ENCODE measurements around the gene ZNF91.
"Not testable (repeated sequence)": the region's sequence is repeated elsewhere in the genome, so short reads cannot be mapped to it uniquely, and the experiment has no call there.

Gene ZNF91

DNA sequence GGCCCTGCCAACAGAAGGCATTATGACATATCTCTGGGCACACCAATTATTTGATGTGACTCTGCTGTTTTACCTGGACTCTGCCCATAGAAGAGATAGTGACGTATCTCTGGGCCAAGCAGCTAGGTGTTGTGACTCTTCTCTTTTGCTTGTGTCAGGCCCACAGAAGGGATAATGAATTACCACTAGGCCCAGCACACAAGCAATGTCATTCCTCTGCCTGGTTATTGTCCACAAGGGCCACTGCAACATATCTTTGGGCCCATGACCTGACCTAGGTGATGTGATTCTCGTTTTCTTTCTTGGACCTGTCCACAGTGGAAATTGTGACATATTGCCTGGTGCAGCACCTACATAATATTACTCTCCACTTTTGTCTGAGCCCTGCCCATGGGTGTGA lies 80.0 kb downstream of the ZNF91 start:
- no peak for DNase-seq

DNA sequence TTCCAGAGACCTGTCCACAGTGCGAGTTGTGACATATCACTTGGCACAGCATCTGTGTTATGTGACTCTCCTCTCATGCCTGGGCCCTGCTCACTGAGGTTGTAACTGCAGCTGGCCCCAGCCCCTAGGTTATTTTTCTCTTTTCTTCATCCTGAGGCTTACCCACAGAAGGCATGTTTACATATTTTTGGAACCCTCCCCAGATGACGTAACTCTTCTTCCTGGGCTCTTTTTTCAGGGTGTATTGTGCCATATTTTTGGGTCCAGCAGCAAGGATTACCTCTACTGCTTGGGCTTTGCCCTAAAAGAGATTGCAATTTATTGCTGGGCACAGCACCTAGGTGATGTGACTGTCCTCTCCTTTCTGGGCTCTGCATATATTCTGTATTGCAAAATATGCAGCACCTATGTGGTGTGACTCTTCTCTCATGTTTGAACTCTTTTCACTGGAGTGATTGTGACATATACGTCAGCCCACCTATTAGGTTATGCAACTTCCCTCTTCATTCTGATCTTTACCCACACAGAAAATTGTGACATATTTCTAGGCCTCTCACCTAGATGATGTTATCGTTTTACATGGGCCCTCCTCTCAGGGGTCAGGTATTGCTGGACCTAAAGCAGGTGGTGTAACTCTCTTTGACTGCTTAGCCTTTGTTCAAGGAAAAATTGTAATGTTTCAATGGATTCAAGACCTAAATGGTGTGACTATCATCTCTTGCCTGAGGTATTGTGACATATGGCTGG lies 80.6 kb downstream of the ZNF91 start:
- DNase-seq: no peak

DNA sequence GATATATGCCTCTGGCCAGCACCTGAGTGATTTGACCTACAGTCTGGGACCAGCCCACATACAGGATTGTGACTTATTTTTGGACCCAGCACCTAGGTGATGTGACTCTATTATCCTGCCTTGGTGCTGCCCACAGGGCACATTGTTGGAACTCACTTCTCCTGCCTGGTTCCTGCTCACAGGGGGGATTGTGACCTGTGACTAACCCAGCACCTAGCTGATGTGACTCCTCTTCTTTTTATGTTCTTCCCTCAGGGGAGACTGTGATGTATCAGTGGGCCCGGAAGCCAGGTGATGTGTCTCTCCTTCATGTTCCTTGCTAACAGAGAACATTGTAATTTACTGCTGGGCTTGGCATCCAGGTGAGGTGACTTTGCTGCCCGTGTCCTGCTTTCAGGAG lies 82.1 kb downstream of the ZNF91 start:
- no peak for DNase-seq

DNA sequence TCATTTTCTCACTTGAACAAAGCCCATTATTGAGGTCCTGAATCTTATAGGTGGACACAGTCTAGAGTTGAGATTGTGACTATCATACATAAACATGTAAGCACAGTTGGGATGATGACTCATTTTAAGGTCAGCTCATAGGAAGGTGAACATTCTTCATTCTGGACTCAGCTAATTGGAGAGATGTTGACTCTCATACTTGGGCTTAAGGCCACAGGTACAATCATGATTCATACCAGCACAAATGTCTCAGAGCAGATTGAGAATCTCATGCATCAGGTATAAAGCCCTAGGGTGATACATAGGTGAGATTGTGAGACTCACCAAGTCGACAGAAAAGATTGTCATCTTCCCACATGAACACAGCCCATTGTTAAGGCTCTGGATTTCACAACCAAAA lies 82.8 kb downstream of the ZNF91 start:
- no peak for DNase-seq

DNA sequence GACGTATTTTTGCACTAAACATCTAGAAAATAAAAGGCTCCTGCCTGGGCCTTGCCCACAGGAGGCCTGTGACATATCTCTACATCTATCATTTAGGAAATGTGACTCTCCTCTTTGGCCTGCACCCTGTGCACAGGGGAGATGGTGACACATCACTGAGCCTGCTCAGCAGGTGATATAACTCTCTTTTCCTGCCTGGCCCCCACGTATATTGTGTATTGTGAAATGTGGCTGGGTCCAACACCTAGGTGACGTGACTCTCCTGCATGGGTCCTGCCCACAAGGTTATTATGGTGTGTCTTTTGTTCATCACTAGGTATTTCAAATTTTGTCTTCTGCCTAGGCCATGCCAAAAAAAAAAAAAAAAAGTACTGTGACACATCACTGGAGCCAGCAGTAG lies 83.7 kb downstream of the ZNF91 start:
- DNase-seq: no peak

DNA sequence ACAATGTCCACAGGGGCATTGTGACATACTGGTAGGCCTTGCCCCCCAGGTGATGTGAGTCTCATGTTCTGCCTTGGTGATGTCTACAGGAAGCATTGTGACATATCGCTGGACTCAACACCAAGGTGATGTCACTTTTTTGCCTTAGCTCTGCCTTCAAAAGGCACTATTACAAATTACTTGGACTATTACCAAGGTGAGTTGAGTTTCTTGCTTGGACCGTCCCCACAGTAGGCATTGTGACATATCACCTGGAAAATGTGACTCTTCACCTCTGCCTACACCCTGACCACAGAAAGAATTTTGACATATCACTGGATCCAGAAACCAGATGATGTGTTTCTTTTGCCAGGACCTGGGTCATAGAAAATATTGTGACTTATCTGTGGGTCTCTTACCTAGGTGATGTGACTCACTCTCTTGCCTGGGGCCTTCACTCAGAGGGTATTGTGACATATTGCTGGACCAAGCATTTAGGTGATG lies 84.5 kb downstream of the ZNF91 start:
- no peak for DNase-seq

DNA sequence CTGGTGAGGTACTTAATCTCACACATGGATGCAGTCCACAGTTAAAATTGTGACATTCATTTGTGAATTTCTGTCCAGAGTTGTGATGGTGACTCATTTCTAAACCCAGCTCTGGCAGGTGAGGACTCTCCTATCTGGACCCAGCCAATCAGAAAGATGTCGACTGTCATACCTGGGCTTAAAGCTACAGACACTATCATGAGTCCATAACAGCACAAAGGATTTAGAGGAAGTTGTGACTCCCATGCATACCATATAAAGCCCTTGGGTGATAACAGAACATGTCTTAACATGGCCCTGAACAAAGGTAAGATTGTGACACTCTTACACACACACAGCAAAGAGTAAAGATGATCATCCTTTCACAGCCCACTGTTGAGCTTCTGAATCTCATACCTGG lies 85.3 kb downstream of the ZNF91 start:
- DNase-seq: no peak

DNA sequence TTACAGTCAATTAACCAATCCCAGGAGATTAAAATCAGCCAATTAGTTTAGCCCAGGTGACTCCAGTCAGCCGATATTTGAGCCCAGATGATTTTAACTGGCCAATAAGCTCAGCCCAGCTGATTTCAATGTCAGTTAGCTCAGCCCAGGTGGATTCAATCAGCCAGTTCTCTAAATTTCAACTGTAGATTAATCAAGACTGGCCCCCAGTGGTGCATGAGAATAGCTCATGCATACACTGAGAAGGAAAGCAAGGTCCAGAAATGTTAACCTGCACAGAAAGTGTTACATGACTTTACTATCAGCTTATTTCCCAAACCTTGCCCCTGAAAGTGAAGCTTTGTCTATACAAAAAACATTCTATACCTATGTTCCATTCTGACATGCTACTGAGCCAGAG lies 89.7 kb downstream of the ZNF91 start:
- DNase-seq: no peak

DNA sequence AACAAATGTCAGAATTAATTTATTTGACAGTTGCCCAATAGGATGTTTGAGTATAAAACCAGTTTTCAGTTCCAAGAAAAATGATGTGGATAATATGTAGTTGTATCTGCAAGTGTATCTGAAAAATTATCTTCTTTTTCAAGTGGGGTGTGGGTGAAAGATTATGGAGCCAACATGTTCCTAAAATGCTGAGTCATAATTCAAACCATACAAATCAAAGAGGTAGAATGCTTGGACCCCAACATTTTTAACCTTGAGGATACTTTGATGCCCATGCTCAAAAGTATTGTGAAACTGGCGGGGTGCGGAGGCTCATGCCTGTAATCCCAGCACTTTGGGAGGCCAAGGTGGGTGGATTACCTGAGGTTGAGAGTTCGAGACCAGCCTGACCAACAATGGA lies 91.0 kb downstream of the ZNF91 start:
- DNase-seq: no peak

DNA sequence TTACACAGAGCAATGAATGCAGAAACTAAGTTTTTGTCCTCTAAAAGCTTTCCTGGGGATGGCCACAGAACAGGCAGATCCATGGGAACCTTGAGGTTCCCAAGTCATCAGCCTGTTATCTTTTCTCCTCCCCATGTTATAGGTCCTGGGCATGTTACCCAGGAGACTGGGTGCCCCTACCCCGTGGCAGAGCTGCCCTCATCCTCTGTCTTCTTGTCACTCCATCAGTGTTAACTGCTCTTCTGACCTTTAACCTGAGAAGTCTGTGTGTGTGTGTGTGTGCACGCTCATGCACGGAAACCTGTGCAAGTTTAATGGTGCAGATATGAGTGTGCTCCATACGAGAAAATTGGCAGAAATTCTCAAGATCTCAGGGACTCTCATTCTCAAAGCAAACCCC lies 101.1 kb downstream of the ZNF91 start:
- DNase-seq: no peak

DNA sequence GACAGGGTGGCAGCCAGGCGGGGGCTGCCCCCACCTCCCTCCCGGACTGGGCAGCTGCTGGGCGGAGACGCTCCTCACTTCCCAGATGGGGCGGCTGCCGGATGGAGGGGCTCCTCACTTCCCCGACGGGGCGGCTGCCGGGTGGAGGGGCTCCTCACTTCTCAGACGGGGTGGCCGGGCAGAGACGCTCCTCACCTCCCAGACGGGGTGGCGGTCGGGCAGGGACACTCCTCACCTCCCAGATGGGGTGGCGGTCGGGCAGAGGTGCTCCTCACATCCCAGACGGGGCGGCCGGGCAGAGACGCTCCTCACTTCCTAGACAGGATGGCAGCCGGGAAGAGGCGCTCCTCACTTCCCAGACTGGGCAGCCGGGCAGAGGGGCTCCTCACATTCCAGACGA lies 105.3 kb downstream of the ZNF91 start:
- DNase-seq: not testable (repeated sequence)
